GM18498 (cell line): ENCODE results near the gene KCNN1.
"Not testable (repeated sequence)": the region's sequence is repeated elsewhere in the genome, so short reads cannot be mapped to it uniquely, and the experiment has no call there.

ENCODE experiments used
- ATAC-seq: cut with Tn5 transposase; IDR thresholded peaks from one replicate; pipeline ENCODE4 v1.9.1; 2021; ENCODE audit warnings: mild to moderate bottlenecking, moderate library complexity; ENCODE audit not compliant: unreplicated experiment

The KCNN1 gene

GRCh38 chr19:17999684-18000479, 33.0 kb downstream of the KCNN1 start:
- no peak for ATAC-seq

GRCh38 chr19:18000480-18000914, 33.6 kb downstream of the KCNN1 start:
- ATAC-seq = no peak

GRCh38 chr19:18000915-18001776, 34.2 kb downstream of the KCNN1 start:
- ATAC-seq = peak; percentile 75

- no peak for ATAC-seq
These were observed 35.0 kb downstream of the KCNN1 start for GRCh38 chr19:18001777-18002345.

GRCh38 chr19:18002347-18002850, 35.5 kb downstream of the KCNN1 start:
- no peak for ATAC-seq

- ATAC-seq = not testable (repeated sequence)
These were observed 38.8 kb downstream of the KCNN1 start for GRCh38 chr19:18005750-18006149.

- peak; percentile 61 for ATAC-seq
These were observed 40.4 kb downstream of the KCNN1 start for GRCh38 chr19:18007044-18007916.

GRCh38 chr19:18007917-18008673, 41.2 kb downstream of the KCNN1 start, which contains the start of gene ARRDC2:
TSS of gene ARRDC2 (plus strand) at chr19:18008170. CDS start at chr19:18008311, 141 bp downstream.
- ATAC-seq = peak; percentile 44

GRCh38 chr19:18008814-18009213, 41.9 kb downstream of the KCNN1 start:
- ATAC-seq = no peak

GRCh38 chr19:18009412-18010066, 42.6 kb downstream of the KCNN1 start:
- ATAC-seq = no peak

GRCh38 chr19:18010149-18010548, 43.2 kb downstream of the KCNN1 start:
- no peak for ATAC-seq

GRCh38 chr19:18013210-18014111, 46.6 kb downstream of the KCNN1 start:
- ATAC-seq = no peak

GRCh38 chr19:18014197-18014596, 47.3 kb downstream of the KCNN1 start:
- ATAC-seq = no peak

- no peak for ATAC-seq
These were observed 49.5 kb downstream of the KCNN1 start for GRCh38 chr19:18016209-18016910.

GRCh38 chr19:18017275-18018083, 50.6 kb downstream of the KCNN1 start:
- ATAC-seq = no peak
